Muscle of arm (tissue), 12 donors: Measurements from ENCODE around the gene SYCP1. TPM values are rescaled to one million over a fixed set of nuclear protein-coding genes. Genes with fewer than 3 reads are reported as not detected.
A peak's percentile ranks its signal among the peaks of the same experiment; 100 is the strongest.
"Not testable (repeated sequence)": the region's sequence is repeated elsewhere in the genome, so short reads cannot be mapped to it uniquely, and the experiment has no call there.

Experiments used
- DNase-seq: peaks from one replicate; pipeline ENCODE4 v3.0.0-alpha.2; 2013
- polyA plus RNA-seq, 12 donors: library from polyadenylated mRNA; unstranded; fragments of 120-200 nt; gene quantifications; one replicate each; pipeline ENCODE4 v1.2.1, GENCODE V29; 2013; ENCODE audit not compliant: insufficient read length in 12 of 12

SYCP1 gene
- polyA plus RNA-seq, 12 donors, result 0.14 to 0.25 TPM; not detected in 10

- no peak for DNase-seq
These were observed 104.8 kb downstream of the SYCP1 start for GRCh38 chr1:114959423-114959822.

GRCh38 chr1:114976891-114977290, 122.2 kb downstream of the SYCP1 start:
- DNase-seq, result no peak

GRCh38 chr1:114979278-114979891, 124.7 kb downstream of the SYCP1 start:
- peak; percentile 45 for DNase-seq

- no peak for DNase-seq
These were observed 127.6 kb downstream of the SYCP1 start for GRCh38 chr1:114982251-114982650.

GRCh38 chr1:114986286-114986685, 131.6 kb downstream of the SYCP1 start:
- no peak for DNase-seq

- no peak for DNase-seq
These were observed 133.4 kb downstream of the SYCP1 start for GRCh38 chr1:114988095-114988494.

GRCh38 chr1:114997510-114998289, 143.0 kb downstream of the SYCP1 start:
- DNase-seq, result no peak

- no peak for DNase-seq
These were observed 151.5 kb downstream of the SYCP1 start for GRCh38 chr1:115006191-115006590.

GRCh38 chr1:115012006-115012405, 157.3 kb downstream of the SYCP1 start:
- no peak for DNase-seq

- no peak for DNase-seq
These were observed 157.8 kb downstream of the SYCP1 start for GRCh38 chr1:115012434-115012833.

- DNase-seq, result no peak
These were observed 159.1 kb downstream of the SYCP1 start for GRCh38 chr1:115013792-115014191.

GRCh38 chr1:115019549-115019948, 164.9 kb downstream of the SYCP1 start:
- DNase-seq, result not testable (repeated sequence)

GRCh38 chr1:115021145-115021544, 166.5 kb downstream of the SYCP1 start:
- no peak for DNase-seq

- no peak for DNase-seq
These were observed 168.9 kb downstream of the SYCP1 start for GRCh38 chr1:115023593-115023992.

GRCh38 chr1:115029526-115029925, 174.9 kb downstream of the SYCP1 start, which contains the start of gene TSHB:
Gene TSHB, plus strand, starts transcription at chr1:115029826. Its CDS starts 3,537 bp downstream, at chr1:115033363.
- DNase-seq, result no peak

- DNase-seq, result no peak
These were observed 176.9 kb downstream of the SYCP1 start for GRCh38 chr1:115031595-115031994.

GRCh38 chr1:115035652-115036051, 181.0 kb downstream of the SYCP1 start:
- no peak for DNase-seq

GRCh38 chr1:115036814-115037507, 182.3 kb downstream of the SYCP1 start:
- DNase-seq, result no peak

GRCh38 chr1:115040501-115040900, 185.8 kb downstream of the SYCP1 start:
- DNase-seq, result no peak

GRCh38 chr1:115041654-115042053, 187.0 kb downstream of the SYCP1 start:
- DNase-seq, result no peak
